ENCODE data around the gene ZNF282.

The ZNF282 gene

GRCh38 chr7:149245244-149245643, 49.9 kb downstream of the ZNF282 start:
- CTCF ChIA-PET = no interaction called here
- Histone ChIP-seq H3K36me3 (ENCODE audit: control insufficient read depth in 2 of 2, insufficient read depth in 1 of 2, low read length in 2 of 2) (peaks cover 0 to 21% of the 10 kb centered on the region in 2 experiments; a peak in 1 of 3 replicates), H3K4me3 (ENCODE audit: low read depth, low read length) (no peak overlapping the region), H3K27ac (ENCODE audit: extremely low read depth, low read depth, low read length) (no peak overlapping the region), H3K4me1 (ENCODE audit: control insufficient read depth, insufficient read depth, low read length) (0 out of 2 replicates have a peak, but pooled peaks cover 2% of the 10 kb centered on the region), H3K9me3 (ENCODE audit: control insufficient read depth, insufficient read depth, low read depth, low read length) (no peaks in the 10 kb centered on the region)
- TF ChIP-seq ZBTB17 (tag by site-specific recombination; IDR thresholded peaks at IDR 0.05) (0 out of 2 replicates have a peak, but pooled peaks have one; percentile 32), ZFP37 (tag by site-specific recombination; IDR thresholded peaks at IDR 0.05) (no peak), ZNF19 (tag by site-specific recombination; IDR thresholded peaks at IDR 0.05; ENCODE audit: low read depth) (no peak), ZNF18 (tag by site-specific recombination; IDR thresholded peaks at IDR 0.05) (0 out of 2 replicates have a peak, but pooled peaks have one; percentile 18)
- POLR2A ChIA-PET = no interaction called here

GRCh38 chr7:149245744-149246143, 50.4 kb downstream of the ZNF282 start:
- POLR2A ChIA-PET = no interaction called here
- Histone ChIP-seq H3K4me1 (ENCODE audit: control insufficient read depth, insufficient read depth, low read length) (no peaks in the 10 kb centered on the region), H3K27ac (ENCODE audit: extremely low read depth, low read depth, low read length) (no peak overlapping the region), H3K9me3 (ENCODE audit: control insufficient read depth, insufficient read depth, low read depth, low read length) (no peaks in the 10 kb centered on the region), H3K36me3 (ENCODE audit: control insufficient read depth in 2 of 2, insufficient read depth in 1 of 2, low read length in 2 of 2) (peaks cover 0 to 26% of the 10 kb centered on the region in 2 experiments; a peak in 2 of 3 replicates), H3K4me3 (ENCODE audit: low read depth, low read length) (no peak overlapping the region)
- CTCF ChIA-PET = interaction anchor here (1.0 kb wide), 1 partner anchor 73 kb away, joined by 3 read pairs; no protein-coding TSS in a partner anchor
- no peak for TF ChIP-seq ZNF211 (tag by site-specific recombination; IDR thresholded peaks at IDR 0.05; ENCODE audit: low read depth)
- TF ChIP-seq GLI4 (tag by site-specific recombination; IDR thresholded peaks at IDR 0.05) = no peak
- TF ChIP-seq ZNF112 (tag by site-specific recombination; IDR thresholded peaks at IDR 0.05) = no peak
- no peak for TF ChIP-seq ZNF488 (tag by site-specific recombination; IDR thresholded peaks at IDR 0.05)
- no peak for TF ChIP-seq ZNF416 (tag by site-specific recombination; IDR thresholded peaks at IDR 0.05)
- TF ChIP-seq ZNF654 (tag by site-specific recombination; IDR thresholded peaks at IDR 0.05; ENCODE audit: low read depth) = no peak
- no peak for TF ChIP-seq TSHZ1 (tag by site-specific recombination; IDR thresholded peaks at IDR 0.05; ENCODE audit: borderline replicate concordance)
- TF ChIP-seq KLF1 (tag by site-specific recombination; IDR thresholded peaks at IDR 0.05) = no peak
- TF ChIP-seq ZNF555 (tag by site-specific recombination; conservative IDR thresholded peaks at IDR 0.05) = no peak
- TF ChIP-seq ZNF248 (tag by site-specific recombination; IDR thresholded peaks at IDR 0.05) = no peak
- no peak for TF ChIP-seq ZNF202 (tag by site-specific recombination; IDR thresholded peaks at IDR 0.05; ENCODE audit: borderline replicate concordance)
- no peak for TF ChIP-seq OVOL3 (tag by site-specific recombination; IDR thresholded peaks at IDR 0.05)
- no peak for TF ChIP-seq SP7 (tag by site-specific recombination; IDR thresholded peaks at IDR 0.05)
- no peak for TF ChIP-seq ZNF362 (tag by site-specific recombination; IDR thresholded peaks at IDR 0.05)
- no peak for TF ChIP-seq KLF17 (tag by site-specific recombination; IDR thresholded peaks at IDR 0.05)
- no peak for TF ChIP-seq ZNF558 (tag by site-specific recombination; IDR thresholded peaks at IDR 0.05)
- no peak for TF ChIP-seq ZNF404 (tag by site-specific recombination; IDR thresholded peaks at IDR 0.05)
- no peak for TF ChIP-seq YY2 (tag by site-specific recombination; IDR thresholded peaks at IDR 0.05)
- no peak for TF ChIP-seq ZNF792 (tag by site-specific recombination; IDR thresholded peaks at IDR 0.05)

Measured in HEK293 (cell line).